GM21381 (cell line): ENCODE data around the gene MKS1.
A peak's percentile ranks its signal among the peaks of the same experiment; 100 is the strongest.

Experiments used
- ATAC-seq: cut with Tn5 transposase; IDR thresholded peaks from one replicate; pipeline ENCODE4 v1.9.1; 2021; ENCODE audit warnings: mild to moderate bottlenecking, moderate library complexity; ENCODE audit not compliant: unreplicated experiment

MKS1 gene

DNA sequence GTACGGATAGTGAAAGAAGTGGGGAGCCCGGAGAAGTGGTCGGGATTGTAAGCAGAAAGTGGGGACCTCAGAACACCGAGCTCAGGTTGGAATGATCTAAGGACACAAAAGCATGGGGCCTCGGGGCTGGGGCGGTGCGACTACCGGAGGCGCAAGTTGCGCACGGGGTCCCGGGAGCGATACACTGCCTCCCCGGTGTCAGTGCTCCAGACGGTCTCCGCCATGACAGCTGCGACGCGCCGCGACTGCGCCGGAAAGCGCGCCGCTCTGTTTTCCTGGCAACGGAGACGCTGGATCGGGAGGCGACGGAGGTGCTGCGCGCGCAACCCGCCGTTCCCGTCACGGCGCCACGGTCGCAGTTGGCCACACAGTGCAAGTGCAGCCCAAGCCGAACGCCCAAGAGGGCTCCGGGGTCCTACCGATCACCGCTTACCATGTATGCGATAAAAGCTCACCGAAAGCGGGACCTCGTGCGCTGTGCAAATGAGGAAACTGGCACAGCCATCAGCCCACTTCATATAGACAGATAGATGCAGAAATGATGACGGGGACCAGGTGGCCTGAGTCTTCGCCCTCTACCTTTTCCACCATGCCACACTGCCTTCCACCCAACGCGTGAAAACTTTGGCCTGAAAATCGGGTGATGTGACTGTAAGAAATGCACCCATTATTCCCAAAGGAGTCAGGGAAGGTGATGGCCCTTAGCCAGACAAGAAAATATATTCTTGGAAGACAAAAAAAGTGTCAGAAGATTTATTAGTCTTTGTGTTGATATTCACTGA is at the start of gene MKS1:
TSS of gene MKS1 (minus strand) at position 249 of the 782 bp plus-strand sequence. CDS start at position 224, 25 bp downstream.
- peak; percentile 97 for ATAC-seq

GRCh38 chr17:58268326-58268725 is 49.3 kb upstream of the MKS1 start:
- ATAC-seq = no peak

DNA sequence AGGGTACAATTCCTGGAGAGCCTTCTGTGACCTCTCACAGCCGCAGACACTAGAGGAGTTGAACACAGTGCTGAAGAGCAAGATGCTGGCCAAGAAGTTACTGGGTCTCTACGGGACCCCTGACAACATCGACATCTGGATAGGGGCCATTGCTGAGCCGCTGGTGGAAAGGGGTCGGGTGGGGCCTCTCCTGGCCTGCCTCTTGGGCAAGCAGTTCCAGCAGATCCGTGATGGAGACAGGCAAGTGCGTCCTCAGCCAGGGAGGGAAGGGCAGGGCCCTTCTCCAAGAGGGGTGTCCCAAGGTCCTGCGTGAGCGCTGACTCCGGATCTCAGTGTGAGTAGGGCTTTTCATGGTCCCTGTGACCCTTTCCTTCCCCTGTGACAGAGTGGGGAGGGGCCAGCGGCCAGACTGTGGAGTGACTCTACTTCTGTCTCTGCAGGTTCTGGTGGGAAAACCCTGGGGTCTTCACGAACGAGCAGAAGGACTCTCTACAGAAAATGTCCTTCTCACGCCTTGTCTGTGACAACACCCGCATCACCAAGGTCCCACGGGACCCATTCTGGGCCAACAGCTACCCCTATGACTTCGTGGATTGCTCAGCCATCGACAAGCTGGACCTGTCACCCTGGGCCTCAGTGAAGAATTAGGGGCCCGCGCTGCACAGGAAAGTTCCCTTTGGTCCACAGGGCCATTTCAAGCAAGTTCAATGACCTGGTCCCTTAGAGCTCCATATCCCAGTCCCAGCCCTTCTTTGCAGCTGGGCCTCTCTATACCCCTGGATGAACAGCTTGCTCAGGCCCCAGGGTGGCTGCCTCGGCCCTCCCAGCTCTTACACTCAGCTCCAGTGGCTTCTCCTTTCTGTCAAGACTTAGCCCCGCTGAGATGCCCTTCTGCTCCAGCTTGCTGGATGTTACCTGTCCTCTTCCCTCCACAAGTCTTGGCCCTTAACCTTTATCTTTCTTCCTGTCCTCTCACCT is 48.6 kb upstream of the MKS1 start:
- ATAC-seq = no peak

DNA sequence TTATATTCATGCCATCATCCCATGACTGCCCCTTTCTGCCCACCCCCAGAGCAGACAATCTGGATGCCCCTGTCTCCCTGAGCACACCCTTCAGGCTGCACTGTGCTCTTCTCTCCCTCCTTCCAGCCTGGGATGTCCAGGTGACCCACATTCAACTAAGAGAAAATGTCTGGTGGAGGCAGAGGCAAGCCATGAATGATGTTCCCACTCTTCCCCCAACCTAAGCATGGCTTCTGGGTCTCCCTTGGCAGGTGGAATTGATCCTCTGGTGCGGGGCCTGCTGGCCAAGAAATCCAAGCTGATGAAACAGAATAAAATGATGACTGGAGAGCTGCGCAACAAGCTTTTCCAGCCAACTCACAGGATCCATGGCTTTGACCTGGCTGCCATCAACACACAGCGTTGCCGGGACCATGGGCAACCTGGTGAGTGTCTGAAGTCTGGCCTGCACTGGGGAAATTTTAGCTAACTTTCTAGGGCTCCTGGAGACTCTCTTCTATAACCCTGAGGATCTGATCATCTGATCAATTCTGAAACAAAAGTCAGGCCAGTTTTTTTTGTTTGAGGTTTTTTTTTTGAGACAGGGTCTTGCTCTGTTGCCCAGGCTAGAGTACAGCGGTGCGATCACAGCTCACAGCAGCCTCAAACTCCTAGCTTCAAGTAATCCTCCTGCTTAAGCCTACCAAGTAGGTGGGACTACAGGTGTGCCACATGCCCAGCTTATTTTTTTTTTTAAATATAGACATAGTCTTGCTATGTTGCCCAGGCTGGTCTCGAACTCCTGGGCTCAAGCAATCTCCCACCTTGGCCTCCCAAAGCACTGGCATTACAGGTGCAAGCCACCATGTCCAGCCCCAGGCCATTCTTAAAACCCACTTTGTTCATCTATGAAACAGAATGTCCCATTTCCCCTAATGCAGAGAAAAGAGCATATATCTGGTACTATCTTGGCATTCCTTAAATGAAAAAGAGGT is 47.1 kb upstream of the MKS1 start:
- ATAC-seq = no peak

- no peak for ATAC-seq
These were observed 46.2 kb upstream of the MKS1 start for GRCh38 chr17:58265271-58265670.

- ATAC-seq = no peak
These were observed 45.5 kb upstream of the MKS1 start for GRCh38 chr17:58264407-58265103.

DNA sequence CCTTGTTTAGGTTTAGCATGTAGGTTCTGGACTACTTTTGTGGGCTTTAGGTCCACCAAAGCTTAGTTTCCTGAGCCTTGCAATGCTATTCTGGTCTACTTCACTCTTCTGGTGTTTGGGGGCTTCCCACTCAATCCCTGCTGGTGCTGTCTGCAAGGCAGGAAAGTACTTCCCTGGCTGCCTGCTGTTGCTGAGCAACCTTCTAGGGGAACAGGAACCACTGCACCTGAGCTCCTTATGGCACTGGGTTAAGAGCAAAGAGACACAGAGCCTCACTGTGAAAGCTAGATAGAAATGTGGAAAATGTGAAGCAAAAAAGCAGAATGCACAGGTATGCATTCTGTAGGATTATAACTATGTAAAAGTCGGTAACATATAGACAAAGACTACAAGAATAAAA is 44.7 kb upstream of the MKS1 start:
- no peak for ATAC-seq

GRCh38 chr17:58262149-58262548 is 43.1 kb upstream of the MKS1 start:
- no peak for ATAC-seq

- ATAC-seq = no peak
These were observed 35.7 kb upstream of the MKS1 start for GRCh38 chr17:58254803-58255202.

DNA sequence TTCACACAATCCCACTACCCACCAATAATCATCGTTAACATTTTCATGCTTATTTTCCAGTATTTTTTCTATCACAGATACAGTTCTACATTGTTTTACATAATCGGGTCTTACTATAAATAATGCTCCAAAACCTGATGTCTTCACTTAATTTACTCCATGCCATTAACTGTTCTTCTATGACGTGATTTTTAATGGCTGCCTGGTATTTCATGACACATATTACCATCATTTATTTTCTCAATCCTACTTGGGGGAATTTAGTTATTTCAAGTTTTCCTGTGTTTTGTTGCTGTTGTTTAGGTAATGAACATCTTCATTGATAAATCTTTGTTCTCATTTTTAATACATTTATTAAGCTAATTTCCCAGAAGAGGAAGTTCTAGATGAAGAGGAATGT is 34.0 kb upstream of the MKS1 start:
- ATAC-seq = no peak

DNA sequence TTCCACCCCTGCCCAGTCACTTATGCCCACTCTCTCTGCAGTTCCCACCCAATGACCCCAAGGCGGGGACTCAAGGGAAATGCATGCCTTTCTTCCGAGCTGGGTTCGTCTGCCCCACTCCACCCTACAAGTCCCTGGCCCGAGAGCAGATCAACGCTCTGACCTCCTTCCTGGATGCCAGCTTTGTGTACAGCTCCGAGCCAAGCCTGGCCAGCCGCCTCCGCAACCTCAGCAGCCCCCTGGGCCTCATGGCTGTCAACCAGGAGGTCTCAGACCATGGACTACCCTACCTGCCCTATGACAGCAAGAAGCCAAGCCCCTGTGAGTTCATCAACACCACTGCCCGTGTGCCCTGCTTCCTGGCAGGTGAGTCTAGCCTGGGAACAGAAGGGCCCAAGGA is 33.1 kb upstream of the MKS1 start:
- ATAC-seq = no peak

DNA sequence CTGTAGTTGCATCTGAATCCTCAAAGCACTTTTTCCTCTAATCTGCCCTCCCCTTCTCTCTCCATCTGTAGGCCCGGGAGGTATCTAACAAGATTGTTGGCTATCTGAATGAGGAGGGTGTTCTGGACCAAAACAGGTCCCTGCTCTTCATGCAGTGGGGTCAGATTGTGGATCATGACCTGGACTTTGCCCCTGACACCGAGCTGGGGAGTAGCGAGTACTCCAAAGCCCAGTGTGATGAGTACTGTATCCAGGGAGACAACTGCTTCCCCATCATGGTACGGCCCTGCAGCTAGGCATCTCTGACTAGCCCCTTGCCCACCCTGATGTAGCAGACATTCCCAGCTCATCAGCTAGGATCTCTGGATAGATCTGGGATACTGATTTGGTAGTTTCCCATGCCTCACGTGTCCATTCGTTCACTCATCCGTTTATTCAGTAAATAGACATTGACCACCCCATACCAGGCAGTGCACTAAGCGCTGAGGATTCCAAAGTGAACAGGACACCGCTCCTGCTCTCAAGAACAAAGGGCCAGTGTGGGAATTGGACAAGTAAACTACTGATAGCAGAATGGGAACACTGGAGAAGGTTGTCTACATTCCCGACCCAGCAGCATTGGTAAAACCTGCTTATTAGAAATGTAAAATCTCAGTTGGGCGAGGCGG is 31.4 kb upstream of the MKS1 start:
- ATAC-seq = no peak

DNA sequence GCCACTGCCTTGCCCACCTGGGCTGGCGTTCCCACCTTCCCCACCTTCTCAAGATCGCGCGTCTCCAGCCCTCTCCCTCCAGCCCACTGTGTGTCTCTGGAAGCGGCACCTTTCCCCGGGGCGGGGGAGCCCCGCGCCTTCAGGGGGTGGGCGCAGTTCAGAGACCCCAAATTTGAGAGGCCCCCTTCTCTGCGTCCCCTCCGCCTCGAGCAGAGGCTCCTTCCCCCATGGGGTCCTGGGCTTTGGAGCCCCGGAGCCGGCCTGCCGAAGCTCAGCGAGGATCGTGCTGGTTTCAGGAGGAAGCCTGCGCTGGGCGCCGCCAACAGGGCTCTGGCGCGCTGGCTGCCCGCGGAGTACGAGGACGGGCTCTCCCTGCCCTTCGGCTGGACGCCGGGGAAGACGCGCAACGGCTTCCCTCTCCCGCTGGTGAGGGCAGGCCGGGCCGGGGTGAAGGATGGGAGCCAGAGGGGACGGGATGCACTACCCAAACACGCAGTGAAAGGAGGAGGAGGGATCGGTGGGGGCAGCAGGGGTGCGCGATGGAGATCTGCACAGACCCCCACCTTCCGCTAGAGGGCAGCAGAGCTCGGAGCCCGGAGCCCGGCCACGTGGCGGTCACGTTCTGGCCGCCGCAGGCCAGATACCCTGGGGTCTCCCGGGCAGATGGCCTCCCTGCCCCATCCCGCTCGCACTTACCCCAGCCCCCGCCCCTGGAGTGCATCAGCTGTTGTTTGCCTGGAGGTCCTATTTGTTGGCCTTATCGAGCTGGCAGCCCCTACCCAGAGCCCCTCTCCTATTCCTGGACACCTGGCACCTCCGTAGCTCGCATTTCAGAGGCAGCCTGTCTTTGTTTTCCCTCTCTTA is 30.4 kb upstream of the MKS1 start:
- ATAC-seq = no peak

GRCh38 chr17:58248955-58249269 is 29.9 kb upstream of the MKS1 start:
- ATAC-seq = no peak

- ATAC-seq = no peak
These were observed 28.7 kb upstream of the MKS1 start for GRCh38 chr17:58247511-58248363.

- ATAC-seq = no peak
These were observed 27.7 kb upstream of the MKS1 start for GRCh38 chr17:58246781-58247180.

- ATAC-seq = no peak
These were observed 27.2 kb upstream of the MKS1 start for GRCh38 chr17:58246104-58246740.
